Stimulated activated CD4-positive, alpha-beta T cell treated with anti-CD3 and anti-CD28 coated beads, Interleukin-2, amount 100 ng/mL, for 4 hours (primary cell): Measurements from ENCODE around the gene MT1F.
A peak's percentile ranks its signal among the peaks of the same experiment; 100 is the strongest.

Source experiments
- DNase-seq: peaks from one replicate; pipeline ENCODE4 v3.0.0-alpha.2; 2020; ENCODE audit warnings: low read depth

The MT1F gene

GRCh38 chr16:56625943-56626654 is 31.7 kb upstream of the MT1F start:
- DNase-seq, result no peak

- no peak for DNase-seq
These were observed 31.1 kb upstream of the MT1F start for GRCh38 chr16:56626685-56627084.

- DNase-seq, result no peak
These were observed 29.0 kb upstream of the MT1F start for GRCh38 chr16:56628486-56629350.

GRCh38 chr16:56629531-56629930 is 28.2 kb upstream of the MT1F start:
- no peak for DNase-seq

- no peak for DNase-seq
These were observed 27.6 kb upstream of the MT1F start for GRCh38 chr16:56630134-56630533.

GRCh38 chr16:56631197-56631596 is 26.6 kb upstream of the MT1F start:
- DNase-seq, result no peak

- no peak for DNase-seq
These were observed 26.0 kb upstream of the MT1F start for GRCh38 chr16:56631832-56632155.

GRCh38 chr16:56632156-56632847 is 25.5 kb upstream of the MT1F start, which contains the start of gene MT1M:
MT1M (plus strand) TSS chr16:56632659; CDS start chr16:56632732, 73 bp downstream.
- DNase-seq, result no peak

GRCh38 chr16:56632848-56633365 is 24.9 kb upstream of the MT1F start:
- DNase-seq, result no peak

- no peak for DNase-seq
These were observed 24.2 kb upstream of the MT1F start for GRCh38 chr16:56633535-56633934.

- no peak for DNase-seq
These were observed 22.9 kb upstream of the MT1F start for GRCh38 chr16:56634715-56635440.

GRCh38 chr16:56635441-56635967 is 22.3 kb upstream of the MT1F start:
- no peak for DNase-seq

- DNase-seq, result no peak
These were observed 20.9 kb upstream of the MT1F start for GRCh38 chr16:56636616-56637413.

GRCh38 chr16:56637814-56638750 is 19.7 kb upstream of the MT1F start, which contains the start of gene MT1A:
MT1A (plus strand) TSS chr16:56638666; CDS start chr16:56638739, 73 bp downstream.
- DNase-seq, result no peak

GRCh38 chr16:56639045-56639444 is 18.7 kb upstream of the MT1F start:
- no peak for DNase-seq

- DNase-seq, result no peak
These were observed 17.7 kb upstream of the MT1F start for GRCh38 chr16:56640076-56640475.

- DNase-seq, result no peak
These were observed 16.6 kb upstream of the MT1F start for GRCh38 chr16:56641166-56641565.

- DNase-seq, result peak; percentile 50
These were observed 14.5 kb upstream of the MT1F start for GRCh38 chr16:56643080-56643778.

GRCh38 chr16:56643833-56644232 is 13.9 kb upstream of the MT1F start:
- no peak for DNase-seq
